Measurements from ENCODE around the gene TBC1D13. TPM values are rescaled to one million over a fixed set of nuclear protein-coding genes. Genes with fewer than 3 reads are reported as not detected.

Gene TBC1D13
- total and polyA plus RNA-seq, 2 of the 13 experiments (the other 11 are each of a cell fraction or from before 2014, with no cell fraction given), result 17.9 to 19.7 TPM

GRCh38 chr9:128829477-128830251, 42.6 kb downstream of the TBC1D13 start, which contains the start of gene SPOUT1 (continued):
- TF ChIP-seq GATAD1 (CRISPR knock-in tag; IDR thresholded peaks at IDR 0.05) (peak; percentile 86), ATF7-NPFF (CRISPR knock-in tag; IDR thresholded peaks at IDR 0.05; ENCODE audit: low read depth) (peak; percentile 86), KAT8 (CRISPR knock-in tag; IDR thresholded peaks at IDR 0.05) (peak; percentile 84), SMAD3 (CRISPR knock-in tag; IDR thresholded peaks at IDR 0.05) (0 out of 2 replicates have a peak, but pooled peaks have one; percentile 31), RBFOX2 (IDR thresholded peaks at IDR 0.05; ENCODE audit: low read depth, low read length) (peak; percentile 94), ZMYM2 (CRISPR knock-in tag; IDR thresholded peaks at IDR 0.05) (no peak), BRCA1 (CRISPR knock-in tag; IDR thresholded peaks at IDR 0.05) (peak; percentile 42; the same call in 1 of the 2 replicates), ATF3 (CRISPR knock-in tag; IDR thresholded peaks at IDR 0.05) (no peak), ZNF678 (CRISPR knock-in tag; IDR thresholded peaks at IDR 0.05) (no peak), ZNF775 (CRISPR knock-in tag; IDR thresholded peaks at IDR 0.05; ENCODE audit: borderline replicate concordance) (no peak; the same call in 1 of the 2 replicates), GZF1 (CRISPR knock-in tag; IDR thresholded peaks at IDR 0.05) (no peak), GFI1 (CRISPR knock-in tag; IDR thresholded peaks at IDR 0.05; ENCODE audit: borderline replicate concordance) (0 out of 2 replicates have a peak, but pooled peaks have one; percentile 26), ZNF431 (CRISPR knock-in tag; IDR thresholded peaks at IDR 0.05; ENCODE audit: borderline replicate concordance, low read depth) (no peak), ZNF207 (IDR thresholded peaks at IDR 0.05; ENCODE audit: borderline replicate concordance) (no peak), SALL1 (CRISPR knock-in tag; IDR thresholded peaks at IDR 0.05) (peak; percentile 58), TGIF2 (CRISPR knock-in tag; IDR thresholded peaks at IDR 0.05) (0 out of 2 replicates have a peak, but pooled peaks have one; percentile 24), DR1 (CRISPR knock-in tag; IDR thresholded peaks at IDR 0.05) (peak; percentile 50), RORA (CRISPR knock-in tag; IDR thresholded peaks at IDR 0.05) (no peak), HDAC1 (CRISPR knock-in tag; IDR thresholded peaks at IDR 0.05) (peak; percentile 91), RARA (CRISPR knock-in tag; IDR thresholded peaks at IDR 0.05) (peak; percentile 28), ZNF550 (CRISPR knock-in tag; IDR thresholded peaks at IDR 0.05; ENCODE audit: borderline replicate concordance) (no peak), LBX2 (CRISPR knock-in tag; IDR thresholded peaks at IDR 0.05; ENCODE audit: borderline replicate concordance) (no peak; the same call in 1 of the 2 replicates), ZKSCAN8 (CRISPR knock-in tag; IDR thresholded peaks at IDR 0.05; ENCODE audit: borderline replicate concordance) (0 out of 2 replicates have a peak, but pooled peaks have one; percentile 54), ZBTB7B (CRISPR knock-in tag; IDR thresholded peaks at IDR 0.05) (peak; percentile 85), ZNF253 (CRISPR knock-in tag; IDR thresholded peaks at IDR 0.05; ENCODE audit: borderline replicate concordance) (no peak)
- TF ChIP-seq, protein P1, sequence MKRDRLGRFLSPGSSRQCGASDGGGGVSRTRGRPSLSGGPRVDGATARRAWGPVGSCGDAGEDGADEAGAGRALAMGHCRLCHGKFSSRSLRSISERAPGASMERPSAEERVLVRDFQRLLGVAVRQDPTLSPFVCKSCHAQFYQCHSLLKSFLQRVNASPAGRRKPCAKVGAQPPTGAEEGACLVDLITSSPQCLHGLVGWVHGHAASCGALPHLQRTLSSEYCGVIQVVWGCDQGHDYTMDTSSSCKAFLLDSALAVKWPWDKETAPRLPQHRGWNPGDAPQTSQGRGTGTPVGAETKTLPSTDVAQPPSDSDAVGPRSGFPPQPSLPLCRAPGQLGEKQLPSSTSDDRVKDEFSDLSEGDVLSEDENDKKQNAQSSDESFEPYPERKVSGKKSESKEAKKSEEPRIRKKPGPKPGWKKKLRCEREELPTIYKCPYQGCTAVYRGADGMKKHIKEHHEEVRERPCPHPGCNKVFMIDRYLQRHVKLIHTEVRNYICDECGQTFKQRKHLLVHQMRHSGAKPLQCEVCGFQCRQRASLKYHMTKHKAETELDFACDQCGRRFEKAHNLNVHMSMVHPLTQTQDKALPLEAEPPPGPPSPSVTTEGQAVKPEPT (CRISPR knock-in tag; IDR thresholded peaks at IDR 0.05; ENCODE audit: low read depth), result 0 out of 2 replicates have a peak, but pooled peaks have one; percentile 75
- TF ChIP-seq, protein P2, sequence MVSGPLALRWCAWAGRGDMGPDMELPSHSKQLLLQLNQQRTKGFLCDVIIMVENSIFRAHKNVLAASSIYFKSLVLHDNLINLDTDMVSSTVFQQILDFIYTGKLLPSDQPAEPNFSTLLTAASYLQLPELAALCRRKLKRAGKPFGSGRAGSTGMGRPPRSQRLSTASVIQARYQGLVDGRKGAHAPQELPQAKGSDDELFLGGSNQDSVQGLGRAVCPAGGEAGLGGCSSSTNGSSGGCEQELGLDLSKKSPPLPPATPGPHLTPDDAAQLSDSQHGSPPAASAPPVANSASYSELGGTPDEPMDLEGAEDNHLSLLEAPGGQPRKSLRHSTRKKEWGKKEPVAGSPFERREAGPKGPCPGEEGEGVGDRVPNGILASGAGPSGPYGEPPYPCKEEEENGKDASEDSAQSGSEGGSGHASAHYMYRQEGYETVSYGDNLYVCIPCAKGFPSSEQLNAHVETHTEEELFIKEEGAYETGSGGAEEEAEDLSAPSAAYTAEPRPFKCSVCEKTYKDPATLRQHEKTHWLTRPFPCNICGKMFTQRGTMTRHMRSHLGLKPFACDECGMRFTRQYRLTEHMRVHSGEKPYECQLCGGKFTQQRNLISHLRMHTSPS (CRISPR knock-in tag; IDR thresholded peaks at IDR 0.05; ENCODE audit: low read depth), result no peak
